GM21737 (cell line): ENCODE measurements around the gene SHISA8.
A peak's percentile ranks its signal among the peaks of the same experiment; 100 is the strongest.

Source experiments
- ATAC-seq: cut with Tn5 transposase; IDR thresholded peaks from one replicate; pipeline ENCODE4 v1.9.1; 2021; ENCODE audit warnings: mild to moderate bottlenecking, moderate library complexity; ENCODE audit not compliant: unreplicated experiment

The SHISA8 gene

DNA sequence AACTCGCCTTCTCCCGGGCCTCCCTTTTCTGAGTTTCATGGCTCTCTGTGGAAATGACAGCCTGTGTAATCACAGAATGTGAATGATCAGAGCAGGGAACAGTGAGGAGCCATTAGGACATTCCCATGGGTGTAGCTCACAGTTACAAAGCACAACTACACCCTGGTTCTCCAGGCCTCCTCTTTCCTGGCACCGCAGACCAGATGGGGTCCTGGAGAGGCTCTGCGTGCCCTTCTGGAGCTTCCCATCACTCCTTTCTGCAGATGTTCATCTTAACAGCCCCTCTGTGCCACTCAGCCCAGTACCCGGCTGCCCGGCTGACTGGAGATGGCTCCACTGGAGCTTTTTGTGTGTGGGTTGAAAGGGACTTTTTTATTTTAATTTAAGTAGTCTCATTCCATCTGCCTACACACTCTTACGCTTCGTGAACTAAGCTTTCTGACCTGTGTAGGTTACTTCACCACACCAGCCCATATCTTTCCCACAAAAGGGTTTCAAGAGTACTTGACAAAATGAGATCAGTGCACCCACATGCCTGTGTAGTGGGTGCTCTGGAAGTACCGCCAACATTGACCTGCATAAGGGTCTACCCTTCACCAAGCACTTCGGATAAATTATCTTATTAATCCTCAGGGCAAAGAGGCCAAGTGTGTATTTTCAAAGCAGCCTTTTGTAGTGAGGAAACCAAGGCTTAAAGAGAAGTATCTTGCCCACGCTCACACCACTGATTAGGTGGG is 52.2 kb downstream of the SHISA8 start:
- peak; percentile 40 for ATAC-seq

DNA sequence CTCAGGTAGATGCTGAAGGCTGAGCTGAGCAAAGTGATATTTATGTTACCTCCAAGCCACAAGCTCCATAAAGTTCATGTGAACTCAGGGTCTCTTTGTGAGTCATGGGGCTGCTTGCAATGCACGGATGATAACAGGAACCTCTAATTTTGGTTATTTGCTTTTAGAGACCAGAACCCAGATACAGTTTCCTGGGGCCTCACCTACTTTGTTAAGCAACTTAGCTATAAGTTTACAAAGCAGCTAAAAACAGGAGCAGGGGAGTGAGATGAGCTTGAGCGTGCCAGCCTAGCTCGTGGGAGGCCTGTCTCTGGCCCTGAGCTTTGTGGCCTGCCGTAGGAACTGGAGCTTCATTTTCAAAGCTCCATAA is 52.7 kb downstream of the SHISA8 start:
- ATAC-seq, result peak; percentile 44
